ENCODE data around the gene CYP2B6. TPM values are rescaled to one million over a fixed set of nuclear protein-coding genes. Genes with fewer than 3 reads are reported as not detected.
"Not testable (repeated sequence)": the region's sequence is repeated elsewhere in the genome, so short reads cannot be mapped to it uniquely, and the experiment has no call there.

Gene CYP2B6
- total RNA-seq, 3 donors from 2014 or later (not counting 1 experiment from before 2014, with no cell fraction given): not detected

- Histone ChIP-seq H3K4me1 (ENCODE audit: control insufficient read depth, insufficient read depth, low read length) (no peaks in the 10 kb centered on the region), H3K9me3 (ENCODE audit: control insufficient read depth, insufficient read depth, low read length) (no peaks in the 10 kb centered on the region), H3K27ac (ENCODE audit: low read length) (no peak overlapping the region), H3K4me3 (ENCODE audit: low read length) (no peak overlapping the region), H3K36me3 (ENCODE audit: control insufficient read depth, insufficient read depth, low read length) (no peaks in the 10 kb centered on the region), H3K27me3 (ENCODE audit: control insufficient read depth, insufficient read depth, low read length) (no peaks in the 10 kb centered on the region)
- H3K27me3 Mint-ChIP-seq (ENCODE audit: low read depth in 2 of 2): peaks cover 19 to 26% of the 10 kb centered on the region in 2 donors
- intact Hi-C loops (cut with micrococcal nuclease): no loop called here
- ATAC-seq (no peak), DNase-seq (no peak)
- TF ChIP-seq, protein P1, sequence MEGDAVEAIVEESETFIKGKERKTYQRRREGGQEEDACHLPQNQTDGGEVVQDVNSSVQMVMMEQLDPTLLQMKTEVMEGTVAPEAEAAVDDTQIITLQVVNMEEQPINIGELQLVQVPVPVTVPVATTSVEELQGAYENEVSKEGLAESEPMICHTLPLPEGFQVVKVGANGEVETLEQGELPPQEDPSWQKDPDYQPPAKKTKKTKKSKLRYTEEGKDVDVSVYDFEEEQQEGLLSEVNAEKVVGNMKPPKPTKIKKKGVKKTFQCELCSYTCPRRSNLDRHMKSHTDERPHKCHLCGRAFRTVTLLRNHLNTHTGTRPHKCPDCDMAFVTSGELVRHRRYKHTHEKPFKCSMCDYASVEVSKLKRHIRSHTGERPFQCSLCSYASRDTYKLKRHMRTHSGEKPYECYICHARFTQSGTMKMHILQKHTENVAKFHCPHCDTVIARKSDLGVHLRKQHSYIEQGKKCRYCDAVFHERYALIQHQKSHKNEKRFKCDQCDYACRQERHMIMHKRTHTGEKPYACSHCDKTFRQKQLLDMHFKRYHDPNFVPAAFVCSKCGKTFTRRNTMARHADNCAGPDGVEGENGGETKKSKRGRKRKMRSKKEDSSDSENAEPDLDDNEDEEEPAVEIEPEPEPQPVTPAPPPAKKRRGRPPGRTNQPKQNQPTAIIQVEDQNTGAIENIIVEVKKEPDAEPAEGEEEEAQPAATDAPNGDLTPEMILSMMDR (IDR thresholded peaks at IDR 0.05): no peak
- H3K36me3 Mint-ChIP-seq: no peaks in the 10 kb centered on the region
- peaks cover 0 to 2% of the 10 kb centered on the region in 2 donors for H3K9me3 Mint-ChIP-seq
- WGBS (ENCODE audit: insufficient coverage): 58% methylated on average over 2 of the region's 2 CpGs
- H3K27ac Mint-ChIP-seq: no peak overlapping the region
- no peak overlapping the region for H3K4me3 Mint-ChIP-seq
- H3K4me1 Mint-ChIP-seq: peaks cover 0 to 5% of the 10 kb centered on the region in 2 donors
Measured at GRCh38 chr19:41031916-41032315, 40.8 kb downstream of the CYP2B6 start.

GRCh38 chr19:41033324-41033723 is 42.2 kb downstream of the CYP2B6 start:
- H3K4me3 ChIP-seq (ENCODE audit: low read length); H3K9me3 ChIP-seq (ENCODE audit: control insufficient read depth, insufficient read depth, low read length); intact Hi-C loops (cut with micrococcal nuclease); H3K4me1 ChIP-seq (ENCODE audit: control insufficient read depth, insufficient read depth, low read length); DNase-seq; H3K36me3 ChIP-seq (ENCODE audit: control insufficient read depth, insufficient read depth, low read length); H3K27ac ChIP-seq (ENCODE audit: low read length); H3K9me3 Mint-ChIP-seq; H3K4me1 Mint-ChIP-seq; H3K27ac Mint-ChIP-seq; ATAC-seq; H3K36me3 Mint-ChIP-seq; H3K27me3 ChIP-seq (ENCODE audit: control insufficient read depth, insufficient read depth, low read length); H3K4me3 Mint-ChIP-seq: not testable (repeated sequence)
- 65% methylated on average over 7 of the region's 7 CpGs for WGBS (ENCODE audit: insufficient coverage)
- peaks cover 24 to 32% of the 10 kb centered on the region in 2 donors for H3K27me3 Mint-ChIP-seq (ENCODE audit: low read depth in 2 of 2)

DNA sequence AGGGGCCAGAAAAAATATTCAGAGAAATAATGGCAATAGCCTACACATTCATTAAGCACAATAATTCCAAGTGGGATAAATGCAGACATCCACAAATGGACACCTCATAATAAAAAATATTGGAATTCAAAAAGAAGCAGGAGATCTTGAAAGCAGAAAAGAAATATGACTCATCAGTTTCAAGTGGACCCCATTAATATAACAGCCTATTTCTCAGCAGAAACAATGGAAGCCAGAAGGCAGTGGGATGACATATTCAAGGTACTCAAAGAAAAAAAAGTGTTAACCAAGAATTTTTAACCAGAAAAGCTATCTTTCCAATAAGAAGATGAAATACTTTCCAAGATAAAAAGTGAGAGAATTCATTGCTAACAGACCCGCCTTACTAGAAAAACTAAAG is 48.7 kb downstream of the CYP2B6 start:
- TF ChIP-seq, protein P1 (IDR thresholded peaks at IDR 0.05): no peak
- Mint-ChIP-seq H3K9me3 (no peaks in the 10 kb centered on the region), H3K36me3 (no peaks in the 10 kb centered on the region), H3K4me1 (no peaks in the 10 kb centered on the region), H3K4me3 (no peak overlapping the region), H3K27me3 (ENCODE audit: low read depth in 2 of 2) (peaks cover 20 to 25% of the 10 kb centered on the region in 2 donors), H3K27ac (no peak overlapping the region)
- Histone ChIP-seq H3K36me3 (ENCODE audit: control insufficient read depth, insufficient read depth, low read length) (no peaks in the 10 kb centered on the region), H3K4me1 (ENCODE audit: control insufficient read depth, insufficient read depth, low read length) (no peaks in the 10 kb centered on the region), H3K27ac (ENCODE audit: low read length) (no peak overlapping the region), H3K27me3 (ENCODE audit: control insufficient read depth, insufficient read depth, low read length) (no peaks in the 10 kb centered on the region), H3K9me3 (ENCODE audit: control insufficient read depth, insufficient read depth, low read length) (no peaks in the 10 kb centered on the region), H3K4me3 (ENCODE audit: low read length) (no peak overlapping the region)
- intact Hi-C loops (cut with micrococcal nuclease): no loop called here
- no peak for DNase-seq
- no peak for ATAC-seq
- WGBS (ENCODE audit: insufficient coverage): 100% methylated on average over 1 of the region's 1 CpG

- H3K4me1 ChIP-seq (ENCODE audit: control insufficient read depth, insufficient read depth, low read length); H3K36me3 Mint-ChIP-seq; ATAC-seq; intact Hi-C loops (cut with micrococcal nuclease); H3K9me3 ChIP-seq (ENCODE audit: control insufficient read depth, insufficient read depth, low read length); H3K4me1 Mint-ChIP-seq; H3K4me3 ChIP-seq (ENCODE audit: low read length); H3K27me3 ChIP-seq (ENCODE audit: control insufficient read depth, insufficient read depth, low read length); H3K27ac Mint-ChIP-seq; H3K27ac ChIP-seq (ENCODE audit: low read length); H3K4me3 Mint-ChIP-seq; H3K9me3 Mint-ChIP-seq; H3K36me3 ChIP-seq (ENCODE audit: control insufficient read depth, insufficient read depth, low read length); DNase-seq: not testable (repeated sequence)
- WGBS (ENCODE audit: insufficient coverage): 80% methylated on average over 1 of the region's 1 CpG
- H3K27me3 Mint-ChIP-seq (ENCODE audit: low read depth in 2 of 2): peaks cover 12 to 22% of the 10 kb centered on the region in 2 donors
Measured at GRCh38 chr19:41045095-41045494, 54.0 kb downstream of the CYP2B6 start.
